ENCODE measurements around the gene ATP6V1B1.

The ATP6V1B1 gene

GRCh38 chr2:70943205-70943871 is 7.6 kb downstream of the ATP6V1B1 start:
- H3K79me2 ChIP-seq (ENCODE audit: control insufficient read depth, low read length) = 0 out of 2 replicates have a peak, but pooled peaks cover 3% of the 10 kb centered on the region
- no peak overlapping the region for H3K4me2 ChIP-seq (ENCODE audit: low read length)
- no peaks in the 10 kb centered on the region for H3F3A ChIP-seq (ENCODE audit: control insufficient read depth, insufficient read depth)
- no peaks in the 10 kb centered on the region for H4K20me1 ChIP-seq (ENCODE audit: control insufficient read depth, insufficient read depth, low read depth, low read length)
- no peaks in the 10 kb centered on the region for H3K9me3 ChIP-seq (ENCODE audit: control insufficient read depth, insufficient read depth, low read length)
- no peaks in the 10 kb centered on the region for H3K36me3 ChIP-seq (ENCODE audit: control insufficient read depth, low read length)
- H3K9me2 ChIP-seq (replicated peaks; ENCODE audit: control insufficient read depth, low read length) = no peaks in the 10 kb centered on the region
- TF ChIP-seq, protein P1, sequence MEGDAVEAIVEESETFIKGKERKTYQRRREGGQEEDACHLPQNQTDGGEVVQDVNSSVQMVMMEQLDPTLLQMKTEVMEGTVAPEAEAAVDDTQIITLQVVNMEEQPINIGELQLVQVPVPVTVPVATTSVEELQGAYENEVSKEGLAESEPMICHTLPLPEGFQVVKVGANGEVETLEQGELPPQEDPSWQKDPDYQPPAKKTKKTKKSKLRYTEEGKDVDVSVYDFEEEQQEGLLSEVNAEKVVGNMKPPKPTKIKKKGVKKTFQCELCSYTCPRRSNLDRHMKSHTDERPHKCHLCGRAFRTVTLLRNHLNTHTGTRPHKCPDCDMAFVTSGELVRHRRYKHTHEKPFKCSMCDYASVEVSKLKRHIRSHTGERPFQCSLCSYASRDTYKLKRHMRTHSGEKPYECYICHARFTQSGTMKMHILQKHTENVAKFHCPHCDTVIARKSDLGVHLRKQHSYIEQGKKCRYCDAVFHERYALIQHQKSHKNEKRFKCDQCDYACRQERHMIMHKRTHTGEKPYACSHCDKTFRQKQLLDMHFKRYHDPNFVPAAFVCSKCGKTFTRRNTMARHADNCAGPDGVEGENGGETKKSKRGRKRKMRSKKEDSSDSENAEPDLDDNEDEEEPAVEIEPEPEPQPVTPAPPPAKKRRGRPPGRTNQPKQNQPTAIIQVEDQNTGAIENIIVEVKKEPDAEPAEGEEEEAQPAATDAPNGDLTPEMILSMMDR (IDR thresholded peaks at IDR 0.05; ENCODE audit: low read depth, low read length, poor library complexity, severe bottlenecking) = no peak
- TF ChIP-seq EZH2phosphoT487 (IDR thresholded peaks at IDR 0.05; ENCODE audit: borderline replicate concordance, low read length) = no peak
- no peaks in the 10 kb centered on the region for H3K27me3 ChIP-seq (ENCODE audit: control insufficient read depth, low read length)
- no peak overlapping the region for H3K4me3 ChIP-seq (ENCODE audit: low read length)
- H3K27ac ChIP-seq (ENCODE audit: low read depth, low read length) = no peak overlapping the region
- H3K4me1 ChIP-seq (ENCODE audit: control insufficient read depth, low read length) = peaks cover 20% of the 10 kb centered on the region

DNA sequence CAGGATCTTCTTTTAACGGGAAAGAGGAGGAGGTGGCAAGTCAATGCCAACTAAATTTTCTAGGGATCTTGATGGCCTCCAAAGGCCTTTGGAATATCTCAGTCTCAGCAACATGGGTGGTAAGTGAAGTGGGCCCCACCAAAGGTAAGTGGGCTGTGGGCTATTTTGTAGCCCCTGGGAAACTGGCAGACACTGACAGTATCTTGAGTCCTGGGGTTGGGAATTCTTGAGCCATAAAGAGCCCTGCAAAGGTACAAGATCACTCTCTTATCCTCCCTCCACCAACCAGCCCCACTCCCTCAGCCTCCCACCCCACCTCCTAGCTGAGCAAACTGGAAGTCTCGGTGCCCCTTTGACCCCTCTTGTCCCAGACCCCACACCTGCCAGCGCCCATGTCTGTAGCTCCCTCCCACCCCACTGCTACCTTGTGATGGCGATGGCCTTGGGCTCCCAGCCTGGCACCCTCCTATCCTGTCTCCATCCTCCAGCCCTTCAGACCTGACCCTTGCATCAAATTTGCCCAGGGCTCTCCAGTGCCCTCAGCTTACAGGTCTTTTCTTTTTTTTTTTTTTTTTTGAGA is 8.5 kb downstream of the ATP6V1B1 start:
- H3K9me3 ChIP-seq (ENCODE audit: control insufficient read depth, insufficient read depth, low read length) = no peaks in the 10 kb centered on the region
- TF ChIP-seq EZH2phosphoT487 (IDR thresholded peaks at IDR 0.05; ENCODE audit: borderline replicate concordance, low read length) = no peak
- TF ChIP-seq, protein P1 (IDR thresholded peaks at IDR 0.05; ENCODE audit: low read depth, low read length, poor library complexity, severe bottlenecking) = no peak
- no peak overlapping the region for H3K27ac ChIP-seq (ENCODE audit: low read depth, low read length)
- no peaks in the 10 kb centered on the region for H3K9me2 ChIP-seq (replicated peaks; ENCODE audit: control insufficient read depth, low read length)
- 0 out of 2 replicates have a peak, but pooled peaks cover 3% of the 10 kb centered on the region for H3K79me2 ChIP-seq (ENCODE audit: control insufficient read depth, low read length)
- H3K4me1 ChIP-seq (ENCODE audit: control insufficient read depth, low read length) = peaks cover 22% of the 10 kb centered on the region
- H4K20me1 ChIP-seq (ENCODE audit: control insufficient read depth, insufficient read depth, low read depth, low read length) = no peaks in the 10 kb centered on the region
- H3K36me3 ChIP-seq (ENCODE audit: control insufficient read depth, low read length) = no peaks in the 10 kb centered on the region
- no peaks in the 10 kb centered on the region for H3F3A ChIP-seq (ENCODE audit: control insufficient read depth, insufficient read depth)
- no peak overlapping the region for H3K4me2 ChIP-seq (ENCODE audit: low read length)
- H3K4me3 ChIP-seq (ENCODE audit: low read length) = no peak overlapping the region
- no peaks in the 10 kb centered on the region for H3K27me3 ChIP-seq (ENCODE audit: control insufficient read depth, low read length)

- no peak overlapping the region for H3K27ac ChIP-seq (ENCODE audit: low read depth, low read length)
- H3K36me3 ChIP-seq (ENCODE audit: control insufficient read depth, low read length) = no peaks in the 10 kb centered on the region
- H3K9me3 ChIP-seq (ENCODE audit: control insufficient read depth, insufficient read depth, low read length) = no peaks in the 10 kb centered on the region
- peaks cover 5% of the 10 kb centered on the region; the same call in 1 of the 2 replicates for H3F3A ChIP-seq (ENCODE audit: control insufficient read depth, insufficient read depth)
- H3K4me3 ChIP-seq (ENCODE audit: low read length) = peak overlapping the region; percentile 81
- H3K79me2 ChIP-seq (ENCODE audit: control insufficient read depth, low read length) = 0 out of 2 replicates have a peak, but pooled peaks cover 3% of the 10 kb centered on the region
- no peaks in the 10 kb centered on the region for H3K27me3 ChIP-seq (ENCODE audit: control insufficient read depth, low read length)
- H3K9me2 ChIP-seq (replicated peaks; ENCODE audit: control insufficient read depth, low read length) = no peaks in the 10 kb centered on the region
- TF ChIP-seq, protein P1 (IDR thresholded peaks at IDR 0.05; ENCODE audit: low read depth, low read length, poor library complexity, severe bottlenecking) = peak; percentile 96
- TF ChIP-seq EZH2phosphoT487 (IDR thresholded peaks at IDR 0.05; ENCODE audit: borderline replicate concordance, low read length) = no peak
- H3K4me1 ChIP-seq (ENCODE audit: control insufficient read depth, low read length) = peaks cover 22% of the 10 kb centered on the region
- H3K4me2 ChIP-seq (ENCODE audit: low read length) = peak overlapping the region; percentile 92
- no peaks in the 10 kb centered on the region for H4K20me1 ChIP-seq (ENCODE audit: control insufficient read depth, insufficient read depth, low read depth, low read length)
Observed at GRCh38 chr2:70946832-70947442, 11.2 kb downstream of the ATP6V1B1 start.

All from DOHH2 (cell line).